MM.1S (cell line): ENCODE results near the gene PAX9.

ENCODE experiments used
- DNase-seq: peaks from one replicate; pipeline ENCODE4 v3.0.0-alpha.2; 2015
- H2AFZ ChIP-seq: fragments of 300-600 bp; sonication (generic); 2 replicates; pipeline ENCODE4 v1.6.0; 2016; ENCODE audit warnings: antibody characterized with exemption, low read length
- H3F3A ChIP-seq: fragments of 300-600 bp; sonication (generic); 2 replicates; pipeline ENCODE4 v1.6.1; 2016; ENCODE audit warnings: mild to moderate bottlenecking, antibody characterized with exemption, low read length, moderate library complexity, mixed read lengths; ENCODE audit not compliant: insufficient read depth
- H3K27ac ChIP-seq: fragments of 300-600 bp; sonication (generic); 2 replicates; pipeline ENCODE4 v1.5.1; 2016; ENCODE audit warnings: mild to moderate bottlenecking, low read length
- H3K27me3 ChIP-seq: fragments of 300-600 bp; sonication (generic); replicated peaks from 2 replicates; pipeline ENCODE4 v1.6.0; 2016; ENCODE audit warnings: low read length; ENCODE audit not compliant: insufficient read depth
- H3K36me3 ChIP-seq: fragments of 300-600 bp; sonication (generic); replicated peaks from 2 replicates; pipeline ENCODE4 v1.6.1; 2016; ENCODE audit warnings: mild to moderate bottlenecking, low read length, mixed read lengths; ENCODE audit not compliant: insufficient read depth
- H3K4me1 ChIP-seq: fragments of 300-600 bp; sonication (generic); 2 replicates; pipeline ENCODE4 v1.6.1; 2016; ENCODE audit warnings: low read length, mixed read lengths
- H3K4me2 ChIP-seq: fragments of 300-600 bp; sonication (generic); 2 replicates; pipeline ENCODE4 v1.6.0; 2016; ENCODE audit warnings: low read depth, low read length
- H3K4me3 ChIP-seq: fragments of 300-600 bp; sonication (generic); 2 replicates; pipeline ENCODE4 v1.5.1; 2016; ENCODE audit warnings: low read length, mixed read lengths
- H3K79me2 ChIP-seq: fragments of 300-600 bp; sonication (generic); 2 replicates; pipeline ENCODE4 v1.6.1; 2016; ENCODE audit warnings: mixed run types, low read length, mixed read lengths
- H3K9ac ChIP-seq: fragments of 300-600 bp; sonication (generic); 2 replicates; pipeline ENCODE4 v1.6.1; 2016; ENCODE audit warnings: low read length, mixed read lengths
- H3K9me2 ChIP-seq: fragments of 300-600 bp; sonication (generic); replicated peaks from 2 replicates; pipeline ENCODE4 v1.6.1; 2016; ENCODE audit warnings: mild to moderate bottlenecking, low read length, mixed read lengths; ENCODE audit not compliant: insufficient read depth
- H3K9me3 ChIP-seq: fragments of 300-600 bp; sonication (generic); replicated peaks from 2 replicates; pipeline ENCODE4 v1.6.1; 2016; ENCODE audit warnings: mild to moderate bottlenecking, low read length, mixed read lengths; ENCODE audit not compliant: insufficient read depth
- H4K20me1 ChIP-seq: fragments of 300-600 bp; sonication (generic); 2 replicates; pipeline ENCODE4 v1.6.1; 2016; ENCODE audit warnings: mild to moderate bottlenecking, low read length, moderate library complexity, mixed read lengths; ENCODE audit not compliant: insufficient read depth
- CTCF ChIP-seq: fragments of 300-600 bp; sonication (generic); IDR thresholded peaks from 2 replicates; pipeline ENCODE4 v1.5.1; 2016; ENCODE audit warnings: antibody characterized with exemption, low read length, mixed read lengths
- EZH2 ChIP-seq: fragments of 300-600 bp; sonication (generic); optimal IDR thresholded peaks from 2 replicates; pipeline ENCODE3; 2017; ENCODE audit warnings: low read depth, mild to moderate bottlenecking, antibody characterized with exemption, low read length, mixed read lengths
- EZH2phosphoT487 ChIP-seq: fragments of 300-600 bp; sonication (generic); IDR thresholded peaks from 2 replicates; pipeline ENCODE4 v1.6.1; 2018; ENCODE audit warnings: antibody characterized with exemption, low read length

The PAX9 gene

GRCh38 chr14:36661506-36662257, at the start of gene PAX9:
PAX9 (plus strand) TSS chr14:36661860; CDS start chr14:36662090, 230 bp downstream.
- TF ChIP-seq CTCF (no peak), EZH2 (no peak), EZH2phosphoT487 (no peak)
- Histone ChIP-seq H3K36me3 (no peaks in the 10 kb centered on the region), H3K4me2 (peak within 1 kb of the TSS; percentile 72), H3K9me3 (no peaks in the 10 kb centered on the region), H4K20me1 (no peaks in the 10 kb centered on the region), H3K9me2 (no peaks in the 10 kb centered on the region), H3K9ac (peak within 1 kb of the TSS; percentile 23; the same call in 1 of the 2 replicates), H3K27ac (peak within 1 kb of the TSS; percentile 49; the same call in 1 of the 2 replicates), H3K4me1 (no peaks in the 10 kb centered on the region), H3F3A (no peaks in the 10 kb centered on the region), H3K27me3 (no peaks in the 10 kb centered on the region), H3K79me2 (no peaks in the 10 kb centered on the region), H3K4me3 (peak within 1 kb of the TSS; percentile 60), H2AFZ (peak within 1 kb of the TSS; percentile 85)
- DNase-seq: peak; percentile 82

- DNase-seq: no peak
- no peaks in the 10 kb centered on the region for H3K9me2 ChIP-seq
- no peaks in the 10 kb centered on the region for H3F3A ChIP-seq
- H4K20me1 ChIP-seq: no peaks in the 10 kb centered on the region
- no peaks in the 10 kb centered on the region for H3K36me3 ChIP-seq
- no peaks in the 10 kb centered on the region for H3K27me3 ChIP-seq
- H3K4me3 ChIP-seq: no peak overlapping the region
- no peak overlapping the region for H2AFZ ChIP-seq
- H3K79me2 ChIP-seq: no peaks in the 10 kb centered on the region
- no peaks in the 10 kb centered on the region for H3K9me3 ChIP-seq
- no peak for TF ChIP-seq EZH2phosphoT487
- no peak for TF ChIP-seq EZH2
- TF ChIP-seq CTCF: no peak
- no peak overlapping the region for H3K27ac ChIP-seq
- no peak overlapping the region for H3K4me2 ChIP-seq
- H3K9ac ChIP-seq: no peak overlapping the region
- no peaks in the 10 kb centered on the region for H3K4me1 ChIP-seq
Measured at GRCh38 chr14:36617824-36618223, 43.8 kb upstream of the PAX9 start.

GRCh38 chr14:36618641-36619040, 43.0 kb upstream of the PAX9 start:
- Histone ChIP-seq H3K79me2 (no peaks in the 10 kb centered on the region), H3F3A (no peaks in the 10 kb centered on the region), H3K9me2 (no peaks in the 10 kb centered on the region), H3K4me1 (no peaks in the 10 kb centered on the region), H3K27ac (no peak overlapping the region), H3K27me3 (no peaks in the 10 kb centered on the region), H3K4me2 (no peak overlapping the region), H4K20me1 (no peaks in the 10 kb centered on the region), H3K36me3 (no peaks in the 10 kb centered on the region), H2AFZ (no peak overlapping the region), H3K9me3 (no peaks in the 10 kb centered on the region), H3K9ac (no peak overlapping the region), H3K4me3 (no peak overlapping the region)
- TF ChIP-seq EZH2 (no peak), CTCF (no peak), EZH2phosphoT487 (no peak)
- no peak for DNase-seq
